ENCODE data around the gene ENTHD1. TPM values are rescaled to one million over a fixed set of nuclear protein-coding genes. Genes with fewer than 3 reads are reported as not detected.

ENTHD1 gene
- polyA plus RNA-seq, 1 donor from 2014 or later = not detected

- Histone ChIP-seq H3K9me3 (ENCODE audit: low read length) (no peaks in the 10 kb centered on the region), H3K27ac (ENCODE audit: low read length) (no peak overlapping the region), H3K4me2 (ENCODE audit: low read length) (no peak overlapping the region), H4K20me1 (ENCODE audit: insufficient read depth) (no peaks in the 10 kb centered on the region), H3F3A (ENCODE audit: insufficient read depth, low read length, poor library complexity, severe bottlenecking) (no peaks in the 10 kb centered on the region), H3K27me3 (ENCODE audit: insufficient read depth, low read depth, low read length) (no peaks in the 10 kb centered on the region), H3K9me2 (ENCODE audit: insufficient read depth, low read length) (no peaks in the 10 kb centered on the region), H3K9ac (ENCODE audit: low read length) (no peak overlapping the region), H3K36me3 (ENCODE audit: insufficient read depth, low read length) (no peaks in the 10 kb centered on the region), H3K79me2 (replicated peaks; ENCODE audit: insufficient read depth, low read length) (no peaks in the 10 kb centered on the region), H2AFZ (ENCODE audit: low read depth, low read length) (no peak overlapping the region), H3K4me3 (ENCODE audit: low read length) (no peak overlapping the region)
- TF ChIP-seq TAF1 (IDR thresholded peaks at IDR 0.05; ENCODE audit: low read depth) (no peak), EZH2 (IDR thresholded peaks at IDR 0.05; ENCODE audit: borderline replicate concordance, insufficient read depth, low read length, poor library complexity, severe bottlenecking) (no peak), MXI1 (conservative IDR thresholded peaks at IDR 0.05; ENCODE audit: poor library complexity, severe bottlenecking) (no peak), RAD21 (conservative IDR thresholded peaks at IDR 0.05) (no peak)
Measured at GRCh38 chr22:39910876-39911613, 17.5 kb upstream of the ENTHD1 start.

GRCh38 chr22:39908737-39909136 lies 15.2 kb upstream of the ENTHD1 start:
- Histone ChIP-seq H3F3A (ENCODE audit: insufficient read depth, low read length, poor library complexity, severe bottlenecking) (no peaks in the 10 kb centered on the region), H3K36me3 (ENCODE audit: insufficient read depth, low read length) (no peaks in the 10 kb centered on the region), H3K4me2 (ENCODE audit: low read length) (no peak overlapping the region), H3K4me3 (ENCODE audit: low read length) (no peak overlapping the region), H3K79me2 (replicated peaks; ENCODE audit: insufficient read depth, low read length) (no peaks in the 10 kb centered on the region), H3K9me3 (ENCODE audit: low read length) (no peaks in the 10 kb centered on the region), H3K27me3 (ENCODE audit: insufficient read depth, low read depth, low read length) (no peaks in the 10 kb centered on the region), H3K9me2 (ENCODE audit: insufficient read depth, low read length) (no peaks in the 10 kb centered on the region), H3K9ac (ENCODE audit: low read length) (no peak overlapping the region), H4K20me1 (ENCODE audit: insufficient read depth) (no peaks in the 10 kb centered on the region), H2AFZ (ENCODE audit: low read depth, low read length) (no peak overlapping the region), H3K27ac (ENCODE audit: low read length) (no peak overlapping the region)
- no peak for TF ChIP-seq CTCF (IDR thresholded peaks at IDR 0.05; ENCODE audit: poor library complexity, severe bottlenecking)
- TF ChIP-seq MXI1 (conservative IDR thresholded peaks at IDR 0.05; ENCODE audit: poor library complexity, severe bottlenecking) = no peak
- no peak for TF ChIP-seq EZH2 (IDR thresholded peaks at IDR 0.05; ENCODE audit: borderline replicate concordance, insufficient read depth, low read length, poor library complexity, severe bottlenecking)
- TF ChIP-seq RAD21 (conservative IDR thresholded peaks at IDR 0.05) = no peak
- TF ChIP-seq REST (IDR thresholded peaks at IDR 0.05; ENCODE audit: borderline replicate concordance) = no peak
- no peak for TF ChIP-seq TAF1 (IDR thresholded peaks at IDR 0.05; ENCODE audit: low read depth)

- H3K36me3 ChIP-seq (ENCODE audit: insufficient read depth, low read length) = no peaks in the 10 kb centered on the region
- H3K27me3 ChIP-seq (ENCODE audit: insufficient read depth, low read depth, low read length) = no peaks in the 10 kb centered on the region
- no peaks in the 10 kb centered on the region for H3K79me2 ChIP-seq (replicated peaks; ENCODE audit: insufficient read depth, low read length)
- H3K9me3 ChIP-seq (ENCODE audit: low read length) = no peaks in the 10 kb centered on the region
- no peak overlapping the region for H3K4me2 ChIP-seq (ENCODE audit: low read length)
- no peaks in the 10 kb centered on the region for H3F3A ChIP-seq (ENCODE audit: insufficient read depth, low read length, poor library complexity, severe bottlenecking)
- no peak overlapping the region for H3K4me3 ChIP-seq (ENCODE audit: low read length)
- no peaks in the 10 kb centered on the region for H4K20me1 ChIP-seq (ENCODE audit: insufficient read depth)
- no peaks in the 10 kb centered on the region for H3K9me2 ChIP-seq (ENCODE audit: insufficient read depth, low read length)
- H3K9ac ChIP-seq (ENCODE audit: low read length) = no peak overlapping the region
- no peak overlapping the region for H2AFZ ChIP-seq (ENCODE audit: low read depth, low read length)
- H3K27ac ChIP-seq (ENCODE audit: low read length) = no peak overlapping the region
- TF ChIP-seq RAD21 (conservative IDR thresholded peaks at IDR 0.05) (no peak), MXI1 (conservative IDR thresholded peaks at IDR 0.05; ENCODE audit: poor library complexity, severe bottlenecking) (no peak), EZH2 (IDR thresholded peaks at IDR 0.05; ENCODE audit: borderline replicate concordance, insufficient read depth, low read length, poor library complexity, severe bottlenecking) (no peak), CTCF (IDR thresholded peaks at IDR 0.05; ENCODE audit: poor library complexity, severe bottlenecking) (no peak), REST (IDR thresholded peaks at IDR 0.05; ENCODE audit: borderline replicate concordance) (no peak), TAF1 (IDR thresholded peaks at IDR 0.05; ENCODE audit: low read depth) (no peak), POLR2AphosphoS5 (IDR thresholded peaks at IDR 0.05) (no peak), SMC3 (conservative IDR thresholded peaks at IDR 0.05; ENCODE audit: poor library complexity) (no peak)
Measured at GRCh38 chr22:39908136-39908535, 14.6 kb upstream of the ENTHD1 start.
